Measurements from ENCODE around the gene AGBL3. TPM values are rescaled to one million over a fixed set of nuclear protein-coding genes. Genes with fewer than 3 reads are reported as not detected.

AGBL3 gene
- total and polyA plus RNA-seq, 2 experiments from 2014 or later: 3.2 to 5.6 TPM

DNA sequence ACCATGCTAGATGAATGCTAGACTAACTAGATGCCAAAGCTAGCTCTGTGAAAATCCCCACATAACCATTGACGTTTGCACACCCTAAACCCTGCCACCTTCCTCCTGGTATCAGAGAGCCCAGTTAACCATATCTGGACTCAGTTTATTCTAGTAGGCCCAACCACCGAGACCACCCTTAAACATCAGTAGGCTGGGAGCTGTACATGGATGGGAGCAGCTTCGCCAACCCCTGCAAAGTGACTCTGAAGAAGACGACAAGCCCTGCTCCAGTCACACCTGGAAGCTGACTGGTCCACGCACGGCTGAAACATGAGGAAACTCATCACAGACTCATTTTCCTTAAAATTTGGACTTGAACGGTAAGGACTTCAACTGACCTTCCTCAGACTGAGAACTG, 188.6 kb downstream of the AGBL3 start:
- Histone ChIP-seq H3K4me2 (no peak overlapping the region), H3K4me3 (no peak overlapping the region), H3K36me3 (ENCODE audit: insufficient read depth) (0 out of 2 replicates have a peak, but pooled peaks cover 3% of the 10 kb centered on the region), H4K20me1 (replicated peaks; ENCODE audit: insufficient read depth) (no peaks in the 10 kb centered on the region), H3F3A (replicated peaks; ENCODE audit: low read depth) (peaks cover 7% of the 10 kb centered on the region), H2AFZ (no peak overlapping the region), H3K27me3 (ENCODE audit: insufficient read depth) (no peaks in the 10 kb centered on the region), H3K79me2 (replicated peaks; ENCODE audit: insufficient read depth) (peaks cover under 1% of the 10 kb centered on the region; the same call in 1 of the 2 replicates), H3K4me1 (ENCODE audit: insufficient read depth) (peaks cover 24% of the 10 kb centered on the region), H3K9me2 (ENCODE audit: insufficient read depth) (no peaks in the 10 kb centered on the region), H3K27ac (ENCODE audit: low read depth) (no peak overlapping the region)
- Mint-ChIP-seq H3K4me1 (peaks cover 36% of the 10 kb centered on the region), H3K9me3 (peaks cover 3% of the 10 kb centered on the region), H3K4me3 (no peak overlapping the region), H3K27ac (no peak overlapping the region; the same call in 1 of the 2 replicates), H3K36me3 (ENCODE audit: low read depth) (peaks cover 10% of the 10 kb centered on the region), H3K27me3 (ENCODE audit: insufficient read depth, low read depth, poor library complexity) (peaks cover 10% of the 10 kb centered on the region)
- TF ChIP-seq, protein P1, sequence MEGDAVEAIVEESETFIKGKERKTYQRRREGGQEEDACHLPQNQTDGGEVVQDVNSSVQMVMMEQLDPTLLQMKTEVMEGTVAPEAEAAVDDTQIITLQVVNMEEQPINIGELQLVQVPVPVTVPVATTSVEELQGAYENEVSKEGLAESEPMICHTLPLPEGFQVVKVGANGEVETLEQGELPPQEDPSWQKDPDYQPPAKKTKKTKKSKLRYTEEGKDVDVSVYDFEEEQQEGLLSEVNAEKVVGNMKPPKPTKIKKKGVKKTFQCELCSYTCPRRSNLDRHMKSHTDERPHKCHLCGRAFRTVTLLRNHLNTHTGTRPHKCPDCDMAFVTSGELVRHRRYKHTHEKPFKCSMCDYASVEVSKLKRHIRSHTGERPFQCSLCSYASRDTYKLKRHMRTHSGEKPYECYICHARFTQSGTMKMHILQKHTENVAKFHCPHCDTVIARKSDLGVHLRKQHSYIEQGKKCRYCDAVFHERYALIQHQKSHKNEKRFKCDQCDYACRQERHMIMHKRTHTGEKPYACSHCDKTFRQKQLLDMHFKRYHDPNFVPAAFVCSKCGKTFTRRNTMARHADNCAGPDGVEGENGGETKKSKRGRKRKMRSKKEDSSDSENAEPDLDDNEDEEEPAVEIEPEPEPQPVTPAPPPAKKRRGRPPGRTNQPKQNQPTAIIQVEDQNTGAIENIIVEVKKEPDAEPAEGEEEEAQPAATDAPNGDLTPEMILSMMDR (conservative IDR thresholded peaks at IDR 0.05; ENCODE audit: low read depth in 2 of 2): no peak
- TF ChIP-seq EZH2 (IDR thresholded peaks at IDR 0.05; ENCODE audit: low read depth, unreplicated experiment) (no peak), POLR2AphosphoS5 (IDR thresholded peaks at IDR 0.05; ENCODE audit: low read depth) (no peak), CREB1 (CRISPR knock-in tag; IDR thresholded peaks at IDR 0.05; ENCODE audit: low read depth) (no peak), ZNF331 (CRISPR knock-in tag; IDR thresholded peaks at IDR 0.05; ENCODE audit: low read depth) (no peak), EZH2phosphoT487 (IDR thresholded peaks at IDR 0.05; ENCODE audit: unreplicated experiment) (no peak)
- TF ChIP-seq, protein P2, sequence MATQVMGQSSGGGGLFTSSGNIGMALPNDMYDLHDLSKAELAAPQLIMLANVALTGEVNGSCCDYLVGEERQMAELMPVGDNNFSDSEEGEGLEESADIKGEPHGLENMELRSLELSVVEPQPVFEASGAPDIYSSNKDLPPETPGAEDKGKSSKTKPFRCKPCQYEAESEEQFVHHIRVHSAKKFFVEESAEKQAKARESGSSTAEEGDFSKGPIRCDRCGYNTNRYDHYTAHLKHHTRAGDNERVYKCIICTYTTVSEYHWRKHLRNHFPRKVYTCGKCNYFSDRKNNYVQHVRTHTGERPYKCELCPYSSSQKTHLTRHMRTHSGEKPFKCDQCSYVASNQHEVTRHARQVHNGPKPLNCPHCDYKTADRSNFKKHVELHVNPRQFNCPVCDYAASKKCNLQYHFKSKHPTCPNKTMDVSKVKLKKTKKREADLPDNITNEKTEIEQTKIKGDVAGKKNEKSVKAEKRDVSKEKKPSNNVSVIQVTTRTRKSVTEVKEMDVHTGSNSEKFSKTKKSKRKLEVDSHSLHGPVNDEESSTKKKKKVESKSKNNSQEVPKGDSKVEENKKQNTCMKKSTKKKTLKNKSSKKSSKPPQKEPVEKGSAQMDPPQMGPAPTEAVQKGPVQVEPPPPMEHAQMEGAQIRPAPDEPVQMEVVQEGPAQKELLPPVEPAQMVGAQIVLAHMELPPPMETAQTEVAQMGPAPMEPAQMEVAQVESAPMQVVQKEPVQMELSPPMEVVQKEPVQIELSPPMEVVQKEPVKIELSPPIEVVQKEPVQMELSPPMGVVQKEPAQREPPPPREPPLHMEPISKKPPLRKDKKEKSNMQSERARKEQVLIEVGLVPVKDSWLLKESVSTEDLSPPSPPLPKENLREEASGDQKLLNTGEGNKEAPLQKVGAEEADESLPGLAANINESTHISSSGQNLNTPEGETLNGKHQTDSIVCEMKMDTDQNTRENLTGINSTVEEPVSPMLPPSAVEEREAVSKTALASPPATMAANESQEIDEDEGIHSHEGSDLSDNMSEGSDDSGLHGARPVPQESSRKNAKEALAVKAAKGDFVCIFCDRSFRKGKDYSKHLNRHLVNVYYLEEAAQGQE (IDR thresholded peaks at IDR 0.05; ENCODE audit: unreplicated experiment): no peak
- no peak for DNase-seq (ENCODE audit: low spot score)
- ATAC-seq: no peak

DNA sequence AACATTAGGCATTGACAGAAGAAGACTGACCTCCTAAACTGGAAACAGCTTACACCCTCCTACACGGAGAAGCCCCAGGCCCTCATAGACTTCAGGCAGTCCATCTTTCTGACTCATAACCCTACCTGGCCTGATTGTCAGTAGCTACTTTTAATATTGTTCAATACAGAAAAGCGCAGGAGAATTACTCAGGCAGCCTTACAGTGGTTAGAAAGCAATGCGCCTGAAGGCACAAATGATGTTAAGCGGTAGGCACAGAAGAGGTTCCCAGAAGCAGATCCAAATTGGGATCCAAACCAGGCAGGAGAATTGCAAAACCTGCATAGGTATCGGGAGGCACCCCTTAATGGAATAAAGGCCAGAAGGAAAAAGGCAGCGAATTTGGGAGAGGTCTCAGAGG, 189.6 kb downstream of the AGBL3 start:
- no peak overlapping the region for H2AFZ ChIP-seq
- no peak overlapping the region for H3K27ac ChIP-seq (ENCODE audit: low read depth)
- H3K4me3 ChIP-seq: no peak overlapping the region
- no peak overlapping the region for H3K27ac Mint-ChIP-seq
- ATAC-seq (no peak), DNase-seq (ENCODE audit: low spot score) (no peak)
- peaks cover 18% of the 10 kb centered on the region for H3K36me3 Mint-ChIP-seq (ENCODE audit: low read depth)
- H3K4me3 Mint-ChIP-seq: no peak overlapping the region
- H3K36me3 ChIP-seq (ENCODE audit: insufficient read depth): peaks cover 11% of the 10 kb centered on the region; the same call in 1 of the 2 replicates
- H3K4me1 ChIP-seq (ENCODE audit: insufficient read depth): peaks cover 23% of the 10 kb centered on the region
- H3K9me3 Mint-ChIP-seq: peaks cover 12% of the 10 kb centered on the region
- no peaks in the 10 kb centered on the region for H3K9me2 ChIP-seq (ENCODE audit: insufficient read depth)
- no peaks in the 10 kb centered on the region for H3K79me2 ChIP-seq (replicated peaks; ENCODE audit: insufficient read depth)
- H3F3A ChIP-seq (replicated peaks; ENCODE audit: low read depth): peaks cover 7% of the 10 kb centered on the region; the same call in 1 of the 2 replicates
- peaks cover 10% of the 10 kb centered on the region for H3K27me3 Mint-ChIP-seq (ENCODE audit: insufficient read depth, low read depth, poor library complexity)
- H3K4me1 Mint-ChIP-seq: peaks cover 36% of the 10 kb centered on the region
- no peaks in the 10 kb centered on the region for H4K20me1 ChIP-seq (replicated peaks; ENCODE audit: insufficient read depth)
- no peaks in the 10 kb centered on the region for H3K27me3 ChIP-seq (ENCODE audit: insufficient read depth)
- H3K4me2 ChIP-seq: no peak overlapping the region
- TF ChIP-seq ZNF114 (CRISPR knock-in tag; IDR thresholded peaks at IDR 0.05) (no peak), JUNB (IDR thresholded peaks at IDR 0.05; ENCODE audit: unreplicated experiment) (no peak), EZH2 (IDR thresholded peaks at IDR 0.05; ENCODE audit: low read depth, unreplicated experiment) (no peak), EZH2phosphoT487 (IDR thresholded peaks at IDR 0.05; ENCODE audit: unreplicated experiment) (no peak), STAT1 (IDR thresholded peaks at IDR 0.05; ENCODE audit: unreplicated experiment) (no peak), ZNF331 (CRISPR knock-in tag; IDR thresholded peaks at IDR 0.05; ENCODE audit: low read depth) (no peak), CREB1 (CRISPR knock-in tag; IDR thresholded peaks at IDR 0.05; ENCODE audit: low read depth) (no peak), POLR2AphosphoS5 (IDR thresholded peaks at IDR 0.05; ENCODE audit: low read depth) (no peak), NANOG (IDR thresholded peaks at IDR 0.05; ENCODE audit: borderline replicate concordance) (no peak)
- TF ChIP-seq, protein P1 (conservative IDR thresholded peaks at IDR 0.05; ENCODE audit: low read depth in 2 of 2): no peak
- TF ChIP-seq, protein P3, sequence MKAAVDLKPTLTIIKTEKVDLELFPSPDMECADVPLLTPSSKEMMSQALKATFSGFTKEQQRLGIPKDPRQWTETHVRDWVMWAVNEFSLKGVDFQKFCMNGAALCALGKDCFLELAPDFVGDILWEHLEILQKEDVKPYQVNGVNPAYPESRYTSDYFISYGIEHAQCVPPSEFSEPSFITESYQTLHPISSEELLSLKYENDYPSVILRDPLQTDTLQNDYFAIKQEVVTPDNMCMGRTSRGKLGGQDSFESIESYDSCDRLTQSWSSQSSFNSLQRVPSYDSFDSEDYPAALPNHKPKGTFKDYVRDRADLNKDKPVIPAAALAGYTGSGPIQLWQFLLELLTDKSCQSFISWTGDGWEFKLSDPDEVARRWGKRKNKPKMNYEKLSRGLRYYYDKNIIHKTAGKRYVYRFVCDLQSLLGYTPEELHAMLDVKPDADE (IDR thresholded peaks at IDR 0.05): no peak
